ENCODE data around the gene CHERP. TPM values are rescaled to one million over a fixed set of nuclear protein-coding genes. Genes with fewer than 3 reads are reported as not detected.

The CHERP gene
- total and polyA plus RNA-seq, 2 of the 13 experiments (the other 11 are each of a cell fraction or from before 2014, with no cell fraction given): 4.3 to 5.4 TPM

- BruUV-seq (replicated peaks): no TSS peak
- H3K36me3 ChIP-seq (replicated peaks in 1 of 2; ENCODE audit: control insufficient read depth in 1 of 2, insufficient read depth in 2 of 2, low read length in 2 of 2): peaks cover 14 to 59% of the 10 kb centered on the region in 2 experiments
- no peak overlapping the region for H2AFZ ChIP-seq (ENCODE audit: low read length)
- H4K20me1 ChIP-seq (ENCODE audit: insufficient read depth, low read length): no peaks in the 10 kb centered on the region
- no peaks in the 10 kb centered on the region for H3K79me2 ChIP-seq (ENCODE audit: insufficient read depth, low read length)
- H3K9me3 ChIP-seq (ENCODE audit: low read length): no peaks in the 10 kb centered on the region
- FAIRE-seq: no peak
- no peaks in the 10 kb centered on the region for H3K27me3 ChIP-seq (ENCODE audit: control insufficient read depth in 1 of 2, insufficient read depth in 2 of 2, low read length in 2 of 2)
- ATAC-seq: no peak
- ChIA-PET CTCF (ENCODE audit: low intra/inter-chr PET ratio, low total read pairs) (no interaction called here), POLR2A (no interaction called here)
- no peak overlapping the region for H3K4me3 ChIP-seq (replicated peaks in 1 of 3; ENCODE audit: insufficient read depth in 1 of 3, low read depth in 2 of 3, low read length in 3 of 3)
- no peaks in the 10 kb centered on the region for H3K4me1 ChIP-seq (ENCODE audit: insufficient read depth, low read length)
- H3K27ac ChIP-seq (ENCODE audit: extremely low read length, insufficient read depth, low read length): no peak overlapping the region
- no peak overlapping the region for H3K4me2 ChIP-seq (ENCODE audit: low read depth, low read length)
- no peak overlapping the region for H3K9ac ChIP-seq (ENCODE audit: insufficient read depth, low read depth, low read length)
- TF ChIP-seq NR2F6 (IDR thresholded peaks at IDR 0.05) (no peak), NR2F6 (CRISPR knock-in tag; IDR thresholded peaks at IDR 0.05) (no peak), ZNF670 (CRISPR knock-in tag; IDR thresholded peaks at IDR 0.05; ENCODE audit: borderline replicate concordance) (no peak), ZNF383 (CRISPR knock-in tag; IDR thresholded peaks at IDR 0.05; ENCODE audit: borderline replicate concordance) (no peak), HNRNPUL1 (IDR thresholded peaks at IDR 0.05; ENCODE audit: low read depth, low read length) (no peak), ZNF205 (CRISPR knock-in tag; IDR thresholded peaks at IDR 0.05) (no peak), ATF7 (IDR thresholded peaks at IDR 0.05) (no peak), ATF7 (CRISPR knock-in tag; IDR thresholded peaks at IDR 0.05) (no peak), SOX5 (CRISPR knock-in tag; IDR thresholded peaks at IDR 0.05; ENCODE audit: borderline replicate concordance) (no peak), TCF7 (IDR thresholded peaks at IDR 0.05; ENCODE audit: low read depth) (no peak), JUN (CRISPR knock-in tag; IDR thresholded peaks at IDR 0.05) (no peak), SPEN (CRISPR knock-in tag; IDR thresholded peaks at IDR 0.05; ENCODE audit: low read depth) (no peak), CREM (IDR thresholded peaks at IDR 0.05) (no peak), CREM (CRISPR knock-in tag; IDR thresholded peaks at IDR 0.05) (no peak)
- no peak for DNase-seq (ENCODE audit: low spot score)
- 96% methylated on average over 6 of the region's 6 CpGs for WGBS (ENCODE audit: low lambda C conversion rate)
- in situ Hi-C loops (cut with HindIII; ENCODE audit: extremely low pct_ligation_motif_present, low pct_unique_long_range_greater_than_20kb): no loop called here
- intact Hi-C loops (cut with micrococcal nuclease; ENCODE audit: unreplicated experiment): no loop called here
These were observed 20.4 kb upstream of the CHERP start for GRCh38 chr19:16562608-16563025.

Data from HepG2 (cell line).